Progenitor cell of endocrine pancreas (in vitro differentiated cells): ENCODE data around the gene CDH2. TPM values are rescaled to one million over a fixed set of nuclear protein-coding genes. Genes with fewer than 3 reads are reported as not detected.

ENCODE experiments used
- DNase-seq: peaks from one replicate; pipeline ENCODE4 v3.0.0; 2021; ENCODE audit warnings: low spot score; ENCODE audit not compliant: unreplicated experiment
- H3K27ac Mint-ChIP-seq: 2 replicates; pipeline ENCODE4 v1.8.0; 2021; ENCODE audit warnings: mild to moderate bottlenecking, moderate library complexity, mixed read lengths
- H3K27me3 Mint-ChIP-seq: 2 replicates; pipeline ENCODE4 v1.8.0; 2021; ENCODE audit warnings: mixed read lengths
- H3K36me3 Mint-ChIP-seq: 2 replicates; pipeline ENCODE4 v1.8.0; 2022; ENCODE audit warnings: mixed read lengths; ENCODE audit not compliant: insufficient read depth
- H3K4me1 Mint-ChIP-seq: 2 replicates; pipeline ENCODE4 v1.8.0; 2021; ENCODE audit warnings: low read depth, mixed read lengths
- H3K4me3 Mint-ChIP-seq: 2 replicates; pipeline ENCODE4 v1.8.0; 2021; ENCODE audit warnings: low read depth, mild to moderate bottlenecking, moderate library complexity, mixed read lengths
- H3K9me3 Mint-ChIP-seq: 2 replicates; pipeline ENCODE4 v1.8.0; 2021; ENCODE audit warnings: low read depth, mixed read lengths
- total RNA-seq: library from RNA; stranded (reverse); gene quantifications from 2 replicates; pipeline ENCODE4 v1.2.1, GENCODE V29; 2021
- TF ChIP-seq, protein P1 (sequence below): fragments of 200-600 bp; sonication (generic); IDR thresholded peaks from one replicate; pipeline ENCODE4 v1.5.0; 2021; ENCODE audit warnings: antibody characterized with exemption, mild to moderate bottlenecking; ENCODE audit not compliant: unreplicated experiment

CDH2 gene
- total RNA-seq, 1 donor from 2014 or later = 197 TPM

GRCh38 chr18:28078298-28078697, 98.6 kb downstream of the CDH2 start:
- H3K36me3 Mint-ChIP-seq = no peaks in the 10 kb centered on the region
- no peak overlapping the region for H3K4me3 Mint-ChIP-seq
- no peaks in the 10 kb centered on the region for H3K9me3 Mint-ChIP-seq
- H3K4me1 Mint-ChIP-seq = peaks cover 47% of the 10 kb centered on the region
- DNase-seq = no peak
- H3K27ac Mint-ChIP-seq = no peak overlapping the region
- TF ChIP-seq, protein P1, sequence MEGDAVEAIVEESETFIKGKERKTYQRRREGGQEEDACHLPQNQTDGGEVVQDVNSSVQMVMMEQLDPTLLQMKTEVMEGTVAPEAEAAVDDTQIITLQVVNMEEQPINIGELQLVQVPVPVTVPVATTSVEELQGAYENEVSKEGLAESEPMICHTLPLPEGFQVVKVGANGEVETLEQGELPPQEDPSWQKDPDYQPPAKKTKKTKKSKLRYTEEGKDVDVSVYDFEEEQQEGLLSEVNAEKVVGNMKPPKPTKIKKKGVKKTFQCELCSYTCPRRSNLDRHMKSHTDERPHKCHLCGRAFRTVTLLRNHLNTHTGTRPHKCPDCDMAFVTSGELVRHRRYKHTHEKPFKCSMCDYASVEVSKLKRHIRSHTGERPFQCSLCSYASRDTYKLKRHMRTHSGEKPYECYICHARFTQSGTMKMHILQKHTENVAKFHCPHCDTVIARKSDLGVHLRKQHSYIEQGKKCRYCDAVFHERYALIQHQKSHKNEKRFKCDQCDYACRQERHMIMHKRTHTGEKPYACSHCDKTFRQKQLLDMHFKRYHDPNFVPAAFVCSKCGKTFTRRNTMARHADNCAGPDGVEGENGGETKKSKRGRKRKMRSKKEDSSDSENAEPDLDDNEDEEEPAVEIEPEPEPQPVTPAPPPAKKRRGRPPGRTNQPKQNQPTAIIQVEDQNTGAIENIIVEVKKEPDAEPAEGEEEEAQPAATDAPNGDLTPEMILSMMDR = no peak
- no peaks in the 10 kb centered on the region for H3K27me3 Mint-ChIP-seq

- no peaks in the 10 kb centered on the region for H3K9me3 Mint-ChIP-seq
- H3K27ac Mint-ChIP-seq = peak overlapping the region; percentile 72
- no peaks in the 10 kb centered on the region for H3K27me3 Mint-ChIP-seq
- DNase-seq = no peak
- no peaks in the 10 kb centered on the region for H3K36me3 Mint-ChIP-seq
- no peak overlapping the region for H3K4me3 Mint-ChIP-seq
- peaks cover 56% of the 10 kb centered on the region for H3K4me1 Mint-ChIP-seq
- TF ChIP-seq, protein P1 = no peak
Measured at GRCh38 chr18:28075501-28075900, 101.4 kb downstream of the CDH2 start.

- Mint-ChIP-seq H3K9me3 (no peaks in the 10 kb centered on the region), H3K36me3 (no peaks in the 10 kb centered on the region), H3K27me3 (no peaks in the 10 kb centered on the region), H3K27ac (no peak overlapping the region), H3K4me1 (peaks cover 50% of the 10 kb centered on the region), H3K4me3 (no peak overlapping the region)
- TF ChIP-seq, protein P1 = no peak
- no peak for DNase-seq
Measured at GRCh38 chr18:28074076-28074475, 102.9 kb downstream of the CDH2 start.

DNA sequence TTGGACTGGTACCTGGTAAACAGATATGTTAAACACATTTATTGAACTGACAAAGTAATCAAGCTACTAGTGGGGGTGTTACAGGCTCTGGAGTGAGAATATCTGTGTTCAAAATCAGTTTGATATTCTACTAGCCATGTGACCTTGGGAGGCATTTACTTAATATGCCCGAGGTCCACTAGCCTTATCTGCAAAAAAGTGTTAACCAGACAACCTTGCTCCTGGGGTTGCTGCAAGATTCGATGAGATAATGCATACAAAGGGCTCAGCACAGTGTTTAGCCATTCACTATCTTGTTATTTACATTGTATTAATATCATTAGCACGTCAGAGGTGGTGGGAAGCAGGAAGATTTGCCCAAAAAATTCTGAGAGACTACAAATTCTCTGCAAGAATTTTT, 103.3 kb downstream of the CDH2 start:
- H3K4me3 Mint-ChIP-seq = no peak overlapping the region
- peak overlapping the region; percentile 11 for H3K27ac Mint-ChIP-seq
- H3K4me1 Mint-ChIP-seq = peaks cover 45% of the 10 kb centered on the region
- TF ChIP-seq, protein P1 = no peak
- no peak for DNase-seq
- no peaks in the 10 kb centered on the region for H3K27me3 Mint-ChIP-seq
- H3K9me3 Mint-ChIP-seq = no peaks in the 10 kb centered on the region
- H3K36me3 Mint-ChIP-seq = no peaks in the 10 kb centered on the region

DNA sequence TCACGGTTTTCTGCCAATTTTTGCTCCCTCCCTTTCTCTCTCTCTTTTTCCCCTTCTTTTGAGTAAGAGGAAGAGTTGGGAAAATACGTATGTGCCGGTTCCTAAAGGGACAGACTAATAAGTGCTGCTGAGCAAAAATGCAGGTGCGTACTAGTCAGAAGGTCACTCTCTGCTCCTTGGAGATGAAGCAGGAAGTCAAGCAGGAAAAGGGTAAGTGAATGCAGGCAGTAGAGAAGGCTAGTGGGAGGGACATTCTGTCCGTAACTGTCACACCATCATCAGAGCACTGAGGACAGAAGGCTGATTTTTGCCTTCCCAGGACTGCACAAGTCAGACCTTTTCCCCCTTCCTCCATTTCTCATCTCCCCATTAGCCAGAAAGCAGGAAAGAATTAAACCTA, 105.7 kb downstream of the CDH2 start:
- TF ChIP-seq, protein P1 = no peak
- Mint-ChIP-seq H3K4me1 (peaks cover 37% of the 10 kb centered on the region), H3K36me3 (peaks cover 6% of the 10 kb centered on the region), H3K4me3 (no peak overlapping the region), H3K27ac (peak overlapping the region; percentile 76), H3K9me3 (peaks cover 4% of the 10 kb centered on the region), H3K27me3 (no peaks in the 10 kb centered on the region)
- DNase-seq = no peak
